HL-60 (cell line): ENCODE measurements around the gene KRT78.

Experiments
- GABPA ChIP-seq: IDR thresholded peaks from 2 replicates; pipeline ENCODE4 v1.6.1; 2012; ENCODE audit warnings: low read depth
- POLR2AphosphoS5 ChIP-seq: IDR thresholded peaks from 2 replicates; pipeline ENCODE4 v1.6.1; 2012; ENCODE audit warnings: low read depth
- REST ChIP-seq: IDR thresholded peaks from 2 replicates; pipeline ENCODE4 v1.6.1; 2012; ENCODE audit warnings: low read depth; ENCODE audit not compliant: insufficient replicate concordance
- SPI1 ChIP-seq: IDR thresholded peaks from 2 replicates; pipeline ENCODE4 v1.6.1; 2012; ENCODE audit warnings: low read depth, mild to moderate bottlenecking, borderline replicate concordance
- TF ChIP-seq, protein P1 (sequence below): IDR thresholded peaks from one replicate; pipeline ENCODE4 v1.5.1; 2011; ENCODE audit warnings: low read length, control low read depth, inconsistent platforms; ENCODE audit not compliant: insufficient read depth

DNA sequence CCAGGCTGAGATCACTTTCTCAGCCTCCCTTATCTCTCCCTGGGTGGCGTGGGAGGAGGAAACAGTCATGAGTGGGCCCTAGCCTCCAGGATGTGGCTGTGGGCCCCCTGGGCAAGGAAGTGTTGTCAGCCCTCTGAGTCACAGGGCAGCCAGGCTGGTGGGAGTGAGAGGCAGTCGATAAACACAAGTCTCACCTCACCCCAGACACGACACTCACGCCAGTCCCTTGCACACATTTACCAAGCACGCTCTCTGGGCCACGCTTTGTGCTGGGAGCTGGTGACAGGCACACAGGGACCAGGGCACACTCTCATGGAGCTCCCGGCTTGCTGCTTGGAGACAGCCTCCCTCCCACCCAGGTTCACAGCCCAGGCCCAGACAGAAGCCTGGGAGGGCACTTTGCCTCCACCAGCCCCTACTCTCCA is 12.7 kb downstream of the KRT78 start:
- TF ChIP-seq, protein P1, sequence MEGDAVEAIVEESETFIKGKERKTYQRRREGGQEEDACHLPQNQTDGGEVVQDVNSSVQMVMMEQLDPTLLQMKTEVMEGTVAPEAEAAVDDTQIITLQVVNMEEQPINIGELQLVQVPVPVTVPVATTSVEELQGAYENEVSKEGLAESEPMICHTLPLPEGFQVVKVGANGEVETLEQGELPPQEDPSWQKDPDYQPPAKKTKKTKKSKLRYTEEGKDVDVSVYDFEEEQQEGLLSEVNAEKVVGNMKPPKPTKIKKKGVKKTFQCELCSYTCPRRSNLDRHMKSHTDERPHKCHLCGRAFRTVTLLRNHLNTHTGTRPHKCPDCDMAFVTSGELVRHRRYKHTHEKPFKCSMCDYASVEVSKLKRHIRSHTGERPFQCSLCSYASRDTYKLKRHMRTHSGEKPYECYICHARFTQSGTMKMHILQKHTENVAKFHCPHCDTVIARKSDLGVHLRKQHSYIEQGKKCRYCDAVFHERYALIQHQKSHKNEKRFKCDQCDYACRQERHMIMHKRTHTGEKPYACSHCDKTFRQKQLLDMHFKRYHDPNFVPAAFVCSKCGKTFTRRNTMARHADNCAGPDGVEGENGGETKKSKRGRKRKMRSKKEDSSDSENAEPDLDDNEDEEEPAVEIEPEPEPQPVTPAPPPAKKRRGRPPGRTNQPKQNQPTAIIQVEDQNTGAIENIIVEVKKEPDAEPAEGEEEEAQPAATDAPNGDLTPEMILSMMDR, result no peak
- TF ChIP-seq REST, result no peak
- TF ChIP-seq POLR2AphosphoS5, result no peak
- TF ChIP-seq GABPA, result no peak
- no peak for TF ChIP-seq SPI1
